ENCODE measurements around the gene SPNS2. TPM values are rescaled to one million over a fixed set of nuclear protein-coding genes. Genes with fewer than 3 reads are reported as not detected.
A peak's percentile ranks its signal among the peaks of the same experiment; 100 is the strongest.

The SPNS2 gene
- polyA plus RNA-seq, 1 donor from 2014 or later = 39.7 TPM

DNA sequence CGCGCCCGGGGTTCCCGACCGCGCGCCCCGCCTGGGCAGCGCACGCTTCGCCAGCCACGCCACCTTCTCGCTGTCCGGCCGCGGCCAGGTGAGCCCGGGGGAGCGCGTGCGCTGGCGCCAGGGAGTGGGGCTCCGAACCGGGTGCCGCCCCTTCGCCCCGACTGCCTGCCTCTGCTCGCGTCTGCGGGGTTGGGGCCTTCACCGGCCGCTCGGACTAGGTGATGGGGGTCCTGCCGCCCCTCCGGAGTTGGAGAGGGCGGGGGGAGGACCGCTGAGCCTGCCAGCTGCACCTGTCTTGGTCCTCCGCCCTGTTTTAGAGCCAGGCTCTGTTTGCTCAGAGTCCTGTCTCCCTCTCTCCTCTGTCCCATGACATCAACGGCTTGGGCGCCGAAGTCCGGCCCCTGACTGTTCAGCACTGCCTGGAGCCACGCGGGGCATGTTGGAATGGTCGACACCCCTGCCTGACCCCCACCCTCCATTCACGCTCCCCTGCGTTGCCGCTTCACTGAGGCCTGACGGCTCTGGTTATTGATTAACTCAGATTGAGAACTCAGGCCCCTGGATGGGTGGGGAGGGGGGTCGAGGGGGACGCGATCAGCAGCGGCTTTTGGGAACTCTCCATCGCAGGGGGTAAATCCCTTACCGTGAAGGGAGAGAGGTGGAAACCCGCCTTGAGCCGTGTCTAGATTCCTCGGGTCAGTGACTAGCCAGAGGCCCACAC lies 86.4 kb downstream of the SPNS2 start:
- H3K9ac ChIP-seq (ENCODE audit: low read length) = peak overlapping the region; percentile 53
- no peaks in the 10 kb centered on the region for H4K20me1 ChIP-seq (ENCODE audit: insufficient read depth)
- no peak overlapping the region for H3K4me2 ChIP-seq (ENCODE audit: low read length)
- H3K27ac ChIP-seq (ENCODE audit: low read length) = no peak overlapping the region
- TF ChIP-seq, protein P1, sequence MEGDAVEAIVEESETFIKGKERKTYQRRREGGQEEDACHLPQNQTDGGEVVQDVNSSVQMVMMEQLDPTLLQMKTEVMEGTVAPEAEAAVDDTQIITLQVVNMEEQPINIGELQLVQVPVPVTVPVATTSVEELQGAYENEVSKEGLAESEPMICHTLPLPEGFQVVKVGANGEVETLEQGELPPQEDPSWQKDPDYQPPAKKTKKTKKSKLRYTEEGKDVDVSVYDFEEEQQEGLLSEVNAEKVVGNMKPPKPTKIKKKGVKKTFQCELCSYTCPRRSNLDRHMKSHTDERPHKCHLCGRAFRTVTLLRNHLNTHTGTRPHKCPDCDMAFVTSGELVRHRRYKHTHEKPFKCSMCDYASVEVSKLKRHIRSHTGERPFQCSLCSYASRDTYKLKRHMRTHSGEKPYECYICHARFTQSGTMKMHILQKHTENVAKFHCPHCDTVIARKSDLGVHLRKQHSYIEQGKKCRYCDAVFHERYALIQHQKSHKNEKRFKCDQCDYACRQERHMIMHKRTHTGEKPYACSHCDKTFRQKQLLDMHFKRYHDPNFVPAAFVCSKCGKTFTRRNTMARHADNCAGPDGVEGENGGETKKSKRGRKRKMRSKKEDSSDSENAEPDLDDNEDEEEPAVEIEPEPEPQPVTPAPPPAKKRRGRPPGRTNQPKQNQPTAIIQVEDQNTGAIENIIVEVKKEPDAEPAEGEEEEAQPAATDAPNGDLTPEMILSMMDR (IDR thresholded peaks at IDR 0.05; ENCODE audit: poor library complexity, severe bottlenecking) = no peak
- TF ChIP-seq EZH2 (IDR thresholded peaks at IDR 0.05; ENCODE audit: borderline replicate concordance, insufficient read depth, low read length, poor library complexity, severe bottlenecking) = no peak
- TF ChIP-seq MXI1 (conservative IDR thresholded peaks at IDR 0.05; ENCODE audit: poor library complexity, severe bottlenecking) = no peak
- TF ChIP-seq EP300 (conservative IDR thresholded peaks at IDR 0.05; ENCODE audit: poor library complexity, severe bottlenecking) = no peak
- TF ChIP-seq, protein P2, sequence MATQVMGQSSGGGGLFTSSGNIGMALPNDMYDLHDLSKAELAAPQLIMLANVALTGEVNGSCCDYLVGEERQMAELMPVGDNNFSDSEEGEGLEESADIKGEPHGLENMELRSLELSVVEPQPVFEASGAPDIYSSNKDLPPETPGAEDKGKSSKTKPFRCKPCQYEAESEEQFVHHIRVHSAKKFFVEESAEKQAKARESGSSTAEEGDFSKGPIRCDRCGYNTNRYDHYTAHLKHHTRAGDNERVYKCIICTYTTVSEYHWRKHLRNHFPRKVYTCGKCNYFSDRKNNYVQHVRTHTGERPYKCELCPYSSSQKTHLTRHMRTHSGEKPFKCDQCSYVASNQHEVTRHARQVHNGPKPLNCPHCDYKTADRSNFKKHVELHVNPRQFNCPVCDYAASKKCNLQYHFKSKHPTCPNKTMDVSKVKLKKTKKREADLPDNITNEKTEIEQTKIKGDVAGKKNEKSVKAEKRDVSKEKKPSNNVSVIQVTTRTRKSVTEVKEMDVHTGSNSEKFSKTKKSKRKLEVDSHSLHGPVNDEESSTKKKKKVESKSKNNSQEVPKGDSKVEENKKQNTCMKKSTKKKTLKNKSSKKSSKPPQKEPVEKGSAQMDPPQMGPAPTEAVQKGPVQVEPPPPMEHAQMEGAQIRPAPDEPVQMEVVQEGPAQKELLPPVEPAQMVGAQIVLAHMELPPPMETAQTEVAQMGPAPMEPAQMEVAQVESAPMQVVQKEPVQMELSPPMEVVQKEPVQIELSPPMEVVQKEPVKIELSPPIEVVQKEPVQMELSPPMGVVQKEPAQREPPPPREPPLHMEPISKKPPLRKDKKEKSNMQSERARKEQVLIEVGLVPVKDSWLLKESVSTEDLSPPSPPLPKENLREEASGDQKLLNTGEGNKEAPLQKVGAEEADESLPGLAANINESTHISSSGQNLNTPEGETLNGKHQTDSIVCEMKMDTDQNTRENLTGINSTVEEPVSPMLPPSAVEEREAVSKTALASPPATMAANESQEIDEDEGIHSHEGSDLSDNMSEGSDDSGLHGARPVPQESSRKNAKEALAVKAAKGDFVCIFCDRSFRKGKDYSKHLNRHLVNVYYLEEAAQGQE (IDR thresholded peaks at IDR 0.05; ENCODE audit: borderline replicate concordance) = no peak
- no peak for TF ChIP-seq RAD21 (conservative IDR thresholded peaks at IDR 0.05)
- TF ChIP-seq POLR2AphosphoS5 (IDR thresholded peaks at IDR 0.05) = no peak
- TF ChIP-seq SMC3 (conservative IDR thresholded peaks at IDR 0.05; ENCODE audit: poor library complexity) = no peak
- TF ChIP-seq TAF1 (IDR thresholded peaks at IDR 0.05; ENCODE audit: low read depth) = no peak
- H3K27me3 ChIP-seq (ENCODE audit: insufficient read depth, low read depth, low read length) = peaks cover 29% of the 10 kb centered on the region
- H3K79me2 ChIP-seq (replicated peaks; ENCODE audit: insufficient read depth, low read length) = no peaks in the 10 kb centered on the region
- peak overlapping the region; percentile 68 for H3K4me3 ChIP-seq (ENCODE audit: low read length)
- no peaks in the 10 kb centered on the region for H3K9me3 ChIP-seq (ENCODE audit: low read length)
- no peaks in the 10 kb centered on the region for H3K36me3 ChIP-seq (ENCODE audit: insufficient read depth, low read length)
- no peaks in the 10 kb centered on the region for H3F3A ChIP-seq (ENCODE audit: insufficient read depth, low read length, poor library complexity, severe bottlenecking)
- no peak overlapping the region for H2AFZ ChIP-seq (ENCODE audit: low read depth, low read length)
- H3K9me2 ChIP-seq (ENCODE audit: insufficient read depth, low read length) = no peaks in the 10 kb centered on the region

DNA sequence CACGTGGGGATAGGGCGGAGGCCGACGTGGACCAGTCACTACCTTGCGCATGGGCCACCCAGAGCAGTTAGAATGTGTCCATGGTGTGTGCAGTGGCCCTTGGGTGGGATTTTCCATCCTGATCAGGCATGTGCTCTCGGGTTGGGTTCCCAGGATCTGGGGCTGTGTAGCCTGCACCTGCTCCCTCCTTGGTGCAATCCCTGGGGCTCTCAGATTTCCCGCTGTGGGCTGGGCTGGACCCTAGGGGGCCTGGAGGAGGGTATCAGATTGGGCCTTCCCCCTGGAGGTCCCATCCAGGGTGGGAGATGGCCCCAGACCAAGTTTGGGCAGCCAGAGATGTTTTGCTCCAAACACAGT lies 86.9 kb downstream of the SPNS2 start:
- no peak overlapping the region for H3K9ac ChIP-seq (ENCODE audit: low read length)
- H3K9me2 ChIP-seq (ENCODE audit: insufficient read depth, low read length) = no peaks in the 10 kb centered on the region
- no peak for TF ChIP-seq SMC3 (conservative IDR thresholded peaks at IDR 0.05; ENCODE audit: poor library complexity)
- TF ChIP-seq POLR2AphosphoS5 (IDR thresholded peaks at IDR 0.05) = no peak
- no peak for TF ChIP-seq EP300 (conservative IDR thresholded peaks at IDR 0.05; ENCODE audit: poor library complexity, severe bottlenecking)
- TF ChIP-seq RAD21 (conservative IDR thresholded peaks at IDR 0.05) = no peak
- TF ChIP-seq TAF1 (IDR thresholded peaks at IDR 0.05; ENCODE audit: low read depth) = no peak
- TF ChIP-seq, protein P2 (IDR thresholded peaks at IDR 0.05; ENCODE audit: borderline replicate concordance) = no peak
- TF ChIP-seq, protein P1 (IDR thresholded peaks at IDR 0.05; ENCODE audit: poor library complexity, severe bottlenecking) = no peak
- no peak for TF ChIP-seq EZH2 (IDR thresholded peaks at IDR 0.05; ENCODE audit: borderline replicate concordance, insufficient read depth, low read length, poor library complexity, severe bottlenecking)
- no peaks in the 10 kb centered on the region for H3K79me2 ChIP-seq (replicated peaks; ENCODE audit: insufficient read depth, low read length)
- H3F3A ChIP-seq (ENCODE audit: insufficient read depth, low read length, poor library complexity, severe bottlenecking) = no peaks in the 10 kb centered on the region
- H3K27me3 ChIP-seq (ENCODE audit: insufficient read depth, low read depth, low read length) = peaks cover 29% of the 10 kb centered on the region
- H3K4me2 ChIP-seq (ENCODE audit: low read length) = no peak overlapping the region
- no peak overlapping the region for H3K27ac ChIP-seq (ENCODE audit: low read length)
- no peak overlapping the region for H3K4me3 ChIP-seq (ENCODE audit: low read length)
- no peak overlapping the region for H2AFZ ChIP-seq (ENCODE audit: low read depth, low read length)
- no peaks in the 10 kb centered on the region for H3K9me3 ChIP-seq (ENCODE audit: low read length)
- H3K36me3 ChIP-seq (ENCODE audit: insufficient read depth, low read length) = no peaks in the 10 kb centered on the region
- no peaks in the 10 kb centered on the region for H4K20me1 ChIP-seq (ENCODE audit: insufficient read depth)
